GM23338 (cell line): ENCODE results near the gene THSD7A. TPM values are rescaled to one million over a fixed set of nuclear protein-coding genes. Genes with fewer than 3 reads are reported as not detected.

Source experiments
- ATAC-seq: fragments of 200-7000 bp; cut with Tn5 transposase; 3 replicates; pipeline ENCODE4 v1.9.1; 2020
- DNase-seq: peaks from one replicate; pipeline ENCODE4 v3.0.0-alpha.2; 2015; ENCODE audit warnings: low spot score
- H2AFZ ChIP-seq: fragments of 200-600 bp; sonication (generic); 2 replicates; pipeline ENCODE4 v1.8.0; 2016; ENCODE audit warnings: antibody characterized with exemption, mild to moderate bottlenecking, moderate library complexity
- H3F3A ChIP-seq: fragments of 200-600 bp; sonication (generic); replicated peaks from 2 replicates; pipeline ENCODE4 v1.8.0; 2017; ENCODE audit warnings: antibody characterized with exemption, mixed run types, low read depth
- H3K27ac ChIP-seq: fragments of 200-600 bp; sonication (generic); 2 replicates; pipeline ENCODE4 v1.6.1; 2016; ENCODE audit warnings: low read depth
- H3K27me3 ChIP-seq: fragments of 200-600 bp; sonication (generic); 2 replicates; pipeline ENCODE4 v1.8.0; 2016; ENCODE audit warnings: mild to moderate bottlenecking, mixed run types, moderate library complexity; ENCODE audit not compliant: insufficient read depth
- H3K36me3 ChIP-seq: fragments of 200-600 bp; sonication (generic); 2 replicates; pipeline ENCODE4 v1.8.0; 2016; ENCODE audit warnings: mild to moderate bottlenecking; ENCODE audit not compliant: insufficient read depth
- H3K4me1 ChIP-seq: fragments of 200-600 bp; sonication (generic); 2 replicates; pipeline ENCODE4 v1.8.0; 2016; ENCODE audit warnings: mild to moderate bottlenecking, moderate library complexity; ENCODE audit not compliant: insufficient read depth
- H3K4me2 ChIP-seq: fragments of 200-600 bp; sonication (generic); 2 replicates; pipeline ENCODE4 v1.7.1; 2017; ENCODE audit warnings: mixed run types
- H3K4me3 ChIP-seq: fragments of 200-600 bp; sonication (generic); 2 replicates; pipeline ENCODE4 v1.6.1; 2016; ENCODE audit warnings: mixed run types
- H3K79me2 ChIP-seq: fragments of 200-600 bp; sonication (generic); replicated peaks from 2 replicates; pipeline ENCODE4 v1.8.0; 2017; ENCODE audit warnings: mild to moderate bottlenecking; ENCODE audit not compliant: insufficient read depth
- H3K9me2 ChIP-seq: fragments of 200-600 bp; sonication (generic); 2 replicates; pipeline ENCODE4 v1.8.0; 2017; ENCODE audit not compliant: insufficient read depth
- H4K20me1 ChIP-seq: fragments of 200-600 bp; sonication (generic); replicated peaks from 2 replicates; pipeline ENCODE4 v1.8.0; 2017; ENCODE audit warnings: mild to moderate bottlenecking; ENCODE audit not compliant: insufficient read depth
- H3K27ac Mint-ChIP-seq: 2 replicates; pipeline ENCODE4 v1.8.0; 2020; ENCODE audit warnings: inconsistent platforms, mild to moderate bottlenecking, moderate library complexity, mixed read lengths
- H3K27me3 Mint-ChIP-seq: 3 replicates; pipeline ENCODE4 v1.8.0; 2022; ENCODE audit warnings: low read depth, mild to moderate bottlenecking, moderate library complexity, mixed read lengths, inconsistent platforms; ENCODE audit not compliant: insufficient read depth, poor library complexity
- H3K36me3 Mint-ChIP-seq: 3 replicates; pipeline ENCODE4 v1.8.0; 2021; ENCODE audit warnings: low read depth, mild to moderate bottlenecking, inconsistent platforms, moderate library complexity, mixed read lengths
- H3K4me1 Mint-ChIP-seq: 3 replicates; pipeline ENCODE4 v1.8.0; 2020; ENCODE audit warnings: mild to moderate bottlenecking, inconsistent platforms, mixed read lengths
- H3K4me3 Mint-ChIP-seq: 3 replicates; pipeline ENCODE4 v1.8.0; 2021; ENCODE audit warnings: moderate library complexity, mild to moderate bottlenecking, inconsistent platforms, mixed read lengths
- H3K9me3 Mint-ChIP-seq: 3 replicates; pipeline ENCODE4 v1.8.0; 2020; ENCODE audit warnings: moderate library complexity, mild to moderate bottlenecking, inconsistent platforms, mixed read lengths
- CREB1 ChIP-seq: fragments of 250-450 bp; sonication (Bioruptor Pico); IDR thresholded peaks from 2 replicates; pipeline ENCODE4 v1.5.0; 2020; ENCODE audit warnings: low read depth, mild to moderate bottlenecking, moderate library complexity
- ETS1 ChIP-seq: IDR thresholded peaks from 2 replicates; pipeline ENCODE4 v1.6.1; 2016; ENCODE audit warnings: antibody characterized with exemption
- NANOG ChIP-seq: IDR thresholded peaks from 2 replicates; pipeline ENCODE4 v1.6.1; 2016; ENCODE audit warnings: antibody characterized with exemption, borderline replicate concordance
- POLR2AphosphoS5 ChIP-seq: IDR thresholded peaks from 2 replicates; pipeline ENCODE4 v1.6.1; 2016; ENCODE audit warnings: antibody characterized with exemption, low read depth
- ZNF114 ChIP-seq: fragments of 250-450 bp; sonication (Bioruptor Pico); IDR thresholded peaks from 2 replicates; pipeline ENCODE4 v1.5.0; 2020; ENCODE audit warnings: mild to moderate bottlenecking, moderate library complexity
- ZNF331 ChIP-seq: fragments of 250-450 bp; sonication (Bioruptor Pico); IDR thresholded peaks from 2 replicates; pipeline ENCODE4 v1.5.0; 2020; ENCODE audit warnings: low read depth, mild to moderate bottlenecking, moderate library complexity
- ZNF462 ChIP-seq: fragments of 250-450 bp; sonication (Bioruptor Pico); IDR thresholded peaks from 2 replicates; pipeline ENCODE4 v1.5.0; 2020; ENCODE audit warnings: mild to moderate bottlenecking, moderate library complexity
- polyA plus RNA-seq: library from polyadenylated mRNA; unstranded; fragments of >200 nt; fragmentation: Nextera tagmentation; extraction: Ambion mirVana; gene quantifications from 2 replicates; pipeline ENCODE4 v1.2.1, GENCODE V29; 2016
- total RNA-seq: library from RNA; depleted of rRNA; stranded (reverse); fragments of >200 nt; shearing (Covaris generic); gene quantifications from 2 replicates; pipeline ENCODE4 v1.2.3, GENCODE V29; 2014
- TF ChIP-seq, protein P1 (sequence below): IDR thresholded peaks from one replicate; pipeline ENCODE4 v1.6.1; 2018; ENCODE audit warnings: antibody characterized with exemption; ENCODE audit not compliant: unreplicated experiment

THSD7A gene
- total and polyA plus RNA-seq, 2 experiments from 2014 or later = 1.3 to 2.1 TPM

DNA sequence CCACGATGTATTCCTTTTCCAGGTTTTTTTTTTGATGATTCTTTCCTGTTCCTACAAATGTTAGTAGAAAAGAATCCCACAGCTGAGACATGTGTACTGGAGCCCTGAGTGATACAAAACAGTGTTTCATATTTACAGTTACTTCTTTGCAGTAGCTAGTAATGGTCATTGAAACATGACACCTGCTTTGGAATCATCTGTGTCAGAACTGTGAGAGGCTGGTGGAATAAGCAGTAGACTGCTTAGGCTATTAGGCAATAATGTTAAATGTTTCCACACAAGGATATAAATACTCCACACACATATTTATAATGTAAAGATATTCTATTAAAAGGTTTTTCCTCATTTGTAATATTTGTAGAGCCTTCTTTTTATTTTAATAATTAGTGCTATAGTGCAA is 394.0 kb downstream of the THSD7A start:
- peaks cover 8% of the 10 kb centered on the region; the same call in 2 of the 3 replicates for H3K36me3 Mint-ChIP-seq
- Histone ChIP-seq H3K79me2 (no peaks in the 10 kb centered on the region), H3K4me3 (no peak overlapping the region), H3K4me1 (peaks cover 9% of the 10 kb centered on the region), H3K36me3 (no peaks in the 10 kb centered on the region), H3K27me3 (no peaks in the 10 kb centered on the region), H3K9me2 (no peaks in the 10 kb centered on the region), H3K27ac (no peak overlapping the region), H4K20me1 (no peaks in the 10 kb centered on the region), H3K4me2 (no peak overlapping the region), H2AFZ (no peak overlapping the region), H3F3A (no peaks in the 10 kb centered on the region)
- H3K9me3 Mint-ChIP-seq = no peaks in the 10 kb centered on the region
- DNase-seq (no peak), ATAC-seq (peak; percentile 35; the same call in 2 of the 3 replicates)
- H3K27ac Mint-ChIP-seq = no peak overlapping the region
- no peaks in the 10 kb centered on the region for H3K27me3 Mint-ChIP-seq
- TF ChIP-seq, protein P1, sequence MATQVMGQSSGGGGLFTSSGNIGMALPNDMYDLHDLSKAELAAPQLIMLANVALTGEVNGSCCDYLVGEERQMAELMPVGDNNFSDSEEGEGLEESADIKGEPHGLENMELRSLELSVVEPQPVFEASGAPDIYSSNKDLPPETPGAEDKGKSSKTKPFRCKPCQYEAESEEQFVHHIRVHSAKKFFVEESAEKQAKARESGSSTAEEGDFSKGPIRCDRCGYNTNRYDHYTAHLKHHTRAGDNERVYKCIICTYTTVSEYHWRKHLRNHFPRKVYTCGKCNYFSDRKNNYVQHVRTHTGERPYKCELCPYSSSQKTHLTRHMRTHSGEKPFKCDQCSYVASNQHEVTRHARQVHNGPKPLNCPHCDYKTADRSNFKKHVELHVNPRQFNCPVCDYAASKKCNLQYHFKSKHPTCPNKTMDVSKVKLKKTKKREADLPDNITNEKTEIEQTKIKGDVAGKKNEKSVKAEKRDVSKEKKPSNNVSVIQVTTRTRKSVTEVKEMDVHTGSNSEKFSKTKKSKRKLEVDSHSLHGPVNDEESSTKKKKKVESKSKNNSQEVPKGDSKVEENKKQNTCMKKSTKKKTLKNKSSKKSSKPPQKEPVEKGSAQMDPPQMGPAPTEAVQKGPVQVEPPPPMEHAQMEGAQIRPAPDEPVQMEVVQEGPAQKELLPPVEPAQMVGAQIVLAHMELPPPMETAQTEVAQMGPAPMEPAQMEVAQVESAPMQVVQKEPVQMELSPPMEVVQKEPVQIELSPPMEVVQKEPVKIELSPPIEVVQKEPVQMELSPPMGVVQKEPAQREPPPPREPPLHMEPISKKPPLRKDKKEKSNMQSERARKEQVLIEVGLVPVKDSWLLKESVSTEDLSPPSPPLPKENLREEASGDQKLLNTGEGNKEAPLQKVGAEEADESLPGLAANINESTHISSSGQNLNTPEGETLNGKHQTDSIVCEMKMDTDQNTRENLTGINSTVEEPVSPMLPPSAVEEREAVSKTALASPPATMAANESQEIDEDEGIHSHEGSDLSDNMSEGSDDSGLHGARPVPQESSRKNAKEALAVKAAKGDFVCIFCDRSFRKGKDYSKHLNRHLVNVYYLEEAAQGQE = no peak
- TF ChIP-seq ETS1 (no peak), ZNF331 (CRISPR knock-in tag) (no peak), ZNF114 (CRISPR knock-in tag) (no peak), POLR2AphosphoS5 (no peak), NANOG (no peak), CREB1 (no peak), ZNF462 (CRISPR knock-in tag) (no peak)
- no peak overlapping the region for H3K4me3 Mint-ChIP-seq
- H3K4me1 Mint-ChIP-seq = peaks cover 12% of the 10 kb centered on the region
